DOHH2 (cell line): Measurements from ENCODE around the gene SHC3.

Experiments used
- H3F3A ChIP-seq: fragments of 200-600 bp; sonication (generic), shearing (Covaris generic); 2 replicates; pipeline ENCODE4 v1.6.0; 2016; ENCODE audit warnings: antibody characterized with exemption, mild to moderate bottlenecking; ENCODE audit not compliant: control insufficient read depth, insufficient read depth
- H3K27ac ChIP-seq: fragments of 200-600 bp; sonication (generic); 2 replicates; pipeline ENCODE4 v1.5.1; 2014; ENCODE audit warnings: low read depth, mild to moderate bottlenecking, low read length, moderate library complexity
- H3K27me3 ChIP-seq: fragments of 200-600 bp; sonication (generic); 2 replicates; pipeline ENCODE4 v1.6.1; 2014; ENCODE audit warnings: mild to moderate bottlenecking, low read length, mixed read lengths; ENCODE audit not compliant: control insufficient read depth
- H3K36me3 ChIP-seq: fragments of 200-600 bp; sonication (generic); 2 replicates; pipeline ENCODE4 v1.6.1; 2014; ENCODE audit warnings: mild to moderate bottlenecking, low read length, moderate library complexity, mixed read lengths; ENCODE audit not compliant: control insufficient read depth
- H3K4me1 ChIP-seq: fragments of 200-600 bp; sonication (generic); 2 replicates; pipeline ENCODE4 v1.6.1; 2014; ENCODE audit warnings: mild to moderate bottlenecking, low read length, mixed read lengths; ENCODE audit not compliant: control insufficient read depth
- H3K4me2 ChIP-seq: fragments of 200-600 bp; sonication (generic); 2 replicates; pipeline ENCODE4 v1.6.0; 2014; ENCODE audit warnings: mild to moderate bottlenecking, low read length, moderate library complexity
- H3K4me3 ChIP-seq: fragments of 200-600 bp; sonication (generic); 2 replicates; pipeline ENCODE4 v1.5.1; 2014; ENCODE audit warnings: mild to moderate bottlenecking, low read length, mixed read lengths
- H3K79me2 ChIP-seq: fragments of 200-600 bp; sonication (generic); 2 replicates; pipeline ENCODE4 v1.6.1; 2014; ENCODE audit warnings: mild to moderate bottlenecking, low read length, mixed read lengths; ENCODE audit not compliant: control insufficient read depth
- H3K9me2 ChIP-seq: fragments of 200-600 bp; sonication (generic); replicated peaks from 2 replicates; pipeline ENCODE4 v1.6.1; 2014; ENCODE audit warnings: mild to moderate bottlenecking, low read length, mixed read lengths; ENCODE audit not compliant: control insufficient read depth
- H3K9me3 ChIP-seq: fragments of 200-600 bp; sonication (generic); 2 replicates; pipeline ENCODE4 v1.6.1; 2014; ENCODE audit warnings: antibody characterized with exemption, low read length, mixed read lengths; ENCODE audit not compliant: control insufficient read depth, insufficient read depth
- H4K20me1 ChIP-seq: fragments of 200-600 bp; sonication (generic); 2 replicates; pipeline ENCODE4 v1.6.0; 2014; ENCODE audit warnings: low read depth, mild to moderate bottlenecking, antibody characterized with exemption, low read length, moderate library complexity; ENCODE audit not compliant: control insufficient read depth, insufficient read depth
- CTCF ChIP-seq: fragments of 200-600 bp; sonication (generic); IDR thresholded peaks from one replicate; pipeline ENCODE4 v1.5.1; 2014; ENCODE audit warnings: antibody characterized with exemption, mild to moderate bottlenecking, low read depth, low read length; ENCODE audit not compliant: poor library complexity, severe bottlenecking
- EZH2phosphoT487 ChIP-seq: fragments of 200-600 bp; sonication (generic); IDR thresholded peaks from 2 replicates; pipeline ENCODE4 v1.6.1; 2017; ENCODE audit warnings: borderline replicate concordance, mild to moderate bottlenecking, antibody characterized with exemption, low read length, moderate library complexity, mixed read lengths

Gene SHC3

DNA sequence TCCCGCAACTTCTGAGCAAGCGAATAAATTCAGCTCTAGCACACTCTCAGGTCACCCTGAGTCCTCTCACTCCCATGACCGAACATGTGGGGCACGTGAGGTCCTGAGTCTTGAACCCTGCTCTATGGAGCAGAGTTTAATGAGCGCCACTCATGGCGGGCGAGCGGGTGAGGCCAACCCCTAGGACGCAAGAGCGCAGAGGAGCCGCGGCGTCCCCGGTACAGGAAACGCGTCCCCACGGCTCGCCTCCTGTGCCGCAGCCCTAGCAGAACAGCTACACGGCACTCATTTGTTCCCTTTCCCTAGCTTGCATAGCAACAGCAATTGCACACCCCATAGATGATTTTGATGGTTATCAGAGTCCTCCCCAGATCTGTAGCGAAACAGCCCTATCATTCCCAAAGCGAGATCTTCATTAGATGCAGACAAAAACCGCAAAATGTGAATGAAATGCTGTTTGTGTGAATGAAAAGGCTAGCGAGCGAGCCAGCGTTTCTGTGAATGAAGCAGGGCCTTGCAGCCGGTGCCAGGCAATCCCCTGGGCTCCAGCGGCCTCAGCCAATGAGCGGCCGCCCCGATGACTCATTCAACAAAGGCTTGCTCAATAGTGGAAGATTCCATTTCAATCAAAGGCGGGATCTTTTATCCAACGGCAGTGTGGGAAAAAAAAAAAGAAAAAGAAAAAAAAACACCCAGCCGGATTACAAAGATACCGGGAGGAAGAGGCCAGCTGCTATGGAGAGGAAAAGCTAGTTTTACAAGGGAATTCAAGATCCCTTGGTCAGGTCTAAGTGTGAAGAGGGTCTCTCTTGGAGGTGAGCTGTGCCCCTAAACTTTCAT, 1.5 kb upstream of the SHC3 start:
- no peaks in the 10 kb centered on the region for H3K36me3 ChIP-seq
- TF ChIP-seq CTCF = no peak
- 0 out of 2 replicates have a peak, but pooled peaks have one; percentile 57 for TF ChIP-seq EZH2phosphoT487
- H3K9me3 ChIP-seq = no peaks in the 10 kb centered on the region
- no peak overlapping the region for H3K27ac ChIP-seq
- H4K20me1 ChIP-seq = no peaks in the 10 kb centered on the region
- peak overlapping the region; percentile 28; the same call in 1 of the 2 replicates for H3K4me3 ChIP-seq
- no peaks in the 10 kb centered on the region for H3K79me2 ChIP-seq
- no peaks in the 10 kb centered on the region for H3K9me2 ChIP-seq
- peaks cover 28% of the 10 kb centered on the region for H3K27me3 ChIP-seq
- no peaks in the 10 kb centered on the region for H3F3A ChIP-seq
- H3K4me1 ChIP-seq = peaks cover 7% of the 10 kb centered on the region; the same call in 1 of the 2 replicates
- peak overlapping the region; percentile 45; the same call in 1 of the 2 replicates for H3K4me2 ChIP-seq

DNA sequence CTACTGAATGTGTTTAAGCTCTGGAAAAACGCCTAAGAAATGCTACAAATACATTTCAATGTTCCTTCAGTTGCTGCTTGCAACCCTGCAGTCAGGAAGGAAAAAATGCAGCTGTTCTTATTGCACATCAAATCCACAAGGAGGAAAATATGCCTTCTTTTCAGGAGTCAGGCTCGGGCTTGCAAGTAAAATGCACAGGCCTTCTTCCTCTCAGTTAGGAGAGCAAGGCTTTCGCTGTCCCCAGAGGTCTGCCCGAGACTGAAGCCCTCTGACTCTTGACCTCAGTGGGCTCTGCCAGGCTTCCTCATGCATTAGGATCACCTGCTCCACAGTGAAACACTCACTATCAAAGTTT, 899 bp upstream of the SHC3 start:
- H3K4me2 ChIP-seq = peak overlapping the region; percentile 45; the same call in 1 of the 2 replicates
- no peaks in the 10 kb centered on the region for H3K9me3 ChIP-seq
- H3K36me3 ChIP-seq = no peaks in the 10 kb centered on the region
- H3K27me3 ChIP-seq = peaks cover 28% of the 10 kb centered on the region
- H4K20me1 ChIP-seq = no peaks in the 10 kb centered on the region
- H3K27ac ChIP-seq = no peak overlapping the region
- H3F3A ChIP-seq = no peaks in the 10 kb centered on the region
- no peak for TF ChIP-seq EZH2phosphoT487
- no peak for TF ChIP-seq CTCF
- H3K4me1 ChIP-seq = peaks cover 7% of the 10 kb centered on the region; the same call in 1 of the 2 replicates
- no peaks in the 10 kb centered on the region for H3K9me2 ChIP-seq
- H3K79me2 ChIP-seq = no peaks in the 10 kb centered on the region
- peak overlapping the region; percentile 28; the same call in 1 of the 2 replicates for H3K4me3 ChIP-seq

GRCh38 chr9:89178830-89179539, 367 bp upstream of the SHC3 start:
- Histone ChIP-seq H3K27ac (no peak overlapping the region), H3K79me2 (no peaks in the 10 kb centered on the region), H3K27me3 (peaks cover 28% of the 10 kb centered on the region), H3K9me3 (no peaks in the 10 kb centered on the region), H3F3A (no peaks in the 10 kb centered on the region), H3K4me2 (no peak overlapping the region), H4K20me1 (no peaks in the 10 kb centered on the region), H3K9me2 (no peaks in the 10 kb centered on the region), H3K36me3 (no peaks in the 10 kb centered on the region), H3K4me3 (no peak overlapping the region), H3K4me1 (peaks cover 7% of the 10 kb centered on the region; the same call in 1 of the 2 replicates)
- TF ChIP-seq EZH2phosphoT487 (no peak), CTCF (no peak)
